Measurements from ENCODE around the gene TGIF1. TPM values are rescaled to one million over a fixed set of nuclear protein-coding genes. Genes with fewer than 3 reads are reported as not detected.

The TGIF1 gene
- total RNA-seq, 1 donor from 2014 or later: 114 TPM

Other genes with a start within 250 kb of the TGIF1 start
- 42.6 TPM for gene MYOM1, start 230.2 kb upstream of the TGIF1 start, total RNA-seq (ENCODE audit: insufficient read depth, low replicate concordance)
- gene MYL12A, start 202.4 kb upstream of the TGIF1 start, total RNA-seq (ENCODE audit: insufficient read depth, low replicate concordance): 581 TPM
- 174 TPM for gene MYL12B, start 188.0 kb upstream of the TGIF1 start, total RNA-seq (ENCODE audit: insufficient read depth, low replicate concordance)